Uterus (tissue), 4 donors: ENCODE data around the gene MISP. TPM values are rescaled to one million over a fixed set of nuclear protein-coding genes. Genes with fewer than 3 reads are reported as not detected.

Source experiments
- DNase-seq, 2 donors: peaks; one replicate each; pipeline ENCODE4 v3.0.0-alpha.2; 2019 to 2020
- H3K27ac ChIP-seq, 2 donors: fragments of 200-600 bp; sonication (generic); 1 replicate in 1 of 2; 2 replicates in 1 of 2; pipeline ENCODE4 v1.5.1; 2016 to 2018
- H3K27me3 ChIP-seq, 2 donors: fragments of 200-600 bp; sonication (generic); one replicate each; pipeline ENCODE4 v1.5.1; 2018 to 2019; ENCODE audit warnings: control low read depth in 1 of 2
- H3K36me3 ChIP-seq, 2 donors: fragments of 200-600 bp; sonication (generic); one replicate each; pipeline ENCODE4 v1.5.1; 2019; ENCODE audit warnings: control low read depth in 1 of 2
- H3K4me1 ChIP-seq, 2 donors: fragments of 200-600 bp; sonication (generic); one replicate each; pipeline ENCODE4 v1.5.1; 2018 to 2019; ENCODE audit warnings: control low read depth in 1 of 2
- H3K4me3 ChIP-seq, 2 donors: fragments of 200-600 bp; sonication (generic); 1 replicate in 1 of 2; 2 replicates in 1 of 2; pipeline ENCODE4 v1.5.1; 2018 to 2019; ENCODE audit warnings: mild to moderate bottlenecking in 1 of 2
- H3K9me3 ChIP-seq, 2 donors: fragments of 200-600 bp; sonication (generic); one replicate each; pipeline ENCODE4 v1.5.1; 2019; ENCODE audit warnings: control low read depth in 1 of 2
- POLR2A ChIP-seq, 2 donors: fragments of 450-650 bp; IDR thresholded peaks; one replicate each; pipeline ENCODE4 v1.6.1; 2016; ENCODE audit warnings: antibody characterized with exemption in 2 of 2, mild to moderate bottlenecking in 1 of 2, moderate library complexity in 1 of 2
- intact Hi-C: fragments of 100-400 bp; cut with DNase I; formaldehyde crosslinking; loops from one replicate; pipeline ENCODE4 v1.15.1; 2023; ENCODE audit warnings: low total_unique reads
- total RNA-seq, 4 donors: library from RNA; depleted of rRNA in 3 of 4; stranded (reverse); fragments of >200 nt in 3 of 4; gene quantifications; one replicate each; pipeline versions ENCODE4 v1.1.0 to v1.2.4, GENCODE V29; 2014 to 2023
- TF ChIP-seq, protein P1 (sequence below), 4 experiments: fragments of 200-600 bp in 2 of 4; fragments of 450-650 bp in 2 of 4; sonication (generic) in 2 of 4; IDR thresholded peaks; one replicate each; pipeline ENCODE4 v1.5.1; 2016 to 2019; ENCODE audit warnings: antibody characterized with exemption in 4 of 4, mild to moderate bottlenecking in 2 of 4, moderate library complexity in 1 of 4
- donor health status: DM: yes; HTN: yes; CAD: no.

MISP gene
- total RNA-seq, 4 donors from 2014 or later: 0.26 to 5.5 (median 0.39) TPM

DNA sequence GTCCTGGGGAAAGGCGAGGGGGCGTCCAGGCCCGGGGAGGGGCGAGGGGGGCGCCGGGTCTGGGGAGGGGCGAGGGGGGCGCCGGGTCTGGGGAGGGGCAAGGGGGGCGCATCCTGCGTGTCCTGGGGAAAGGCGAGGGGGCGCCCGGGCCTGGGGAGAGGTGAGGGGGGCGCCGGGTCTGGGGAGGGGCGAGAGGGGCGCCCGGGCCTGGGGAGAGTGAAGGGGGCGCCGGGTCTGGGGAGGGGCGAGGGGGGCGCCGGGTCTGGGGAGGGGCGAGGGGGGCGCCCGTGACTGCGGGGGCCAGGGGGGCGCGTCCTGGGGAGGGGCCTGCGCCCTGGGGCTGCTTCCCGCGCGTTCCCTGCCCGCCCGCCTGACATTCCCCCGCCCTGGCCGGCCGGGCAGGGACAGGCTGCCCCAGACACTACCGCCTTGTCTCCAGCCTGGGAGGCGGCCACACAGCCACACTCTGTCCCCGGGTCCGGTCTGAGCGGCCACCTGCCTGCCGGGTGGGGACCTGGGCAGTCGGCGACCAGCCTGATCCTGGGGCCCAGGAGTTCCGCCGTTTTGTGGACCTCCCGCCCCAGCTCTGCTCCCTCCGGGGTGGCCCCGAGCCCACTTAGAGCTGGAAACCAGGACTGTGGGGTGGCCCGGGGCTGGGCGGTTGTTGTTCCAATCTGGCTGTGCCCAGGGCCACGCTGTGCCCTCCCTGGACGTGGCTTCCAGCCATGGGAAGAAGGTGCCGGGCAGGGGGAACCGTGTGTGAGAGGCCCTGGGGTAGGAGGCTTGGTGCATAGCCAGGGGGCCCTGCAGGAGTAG, 30.4 kb upstream of the MISP start:
- no peak for DNase-seq
- H3K4me3 ChIP-seq: no peak overlapping the region
- H3K4me1 ChIP-seq: peaks cover 0 to 18% of the 10 kb centered on the region in 2 donors
- intact Hi-C loops: no loop called here
- H3K9me3 ChIP-seq: no peaks in the 10 kb centered on the region
- H3K36me3 ChIP-seq: no peaks in the 10 kb centered on the region
- no peak for TF ChIP-seq POLR2A (IDR thresholded peaks at IDR 0.05)
- TF ChIP-seq, protein P1, sequence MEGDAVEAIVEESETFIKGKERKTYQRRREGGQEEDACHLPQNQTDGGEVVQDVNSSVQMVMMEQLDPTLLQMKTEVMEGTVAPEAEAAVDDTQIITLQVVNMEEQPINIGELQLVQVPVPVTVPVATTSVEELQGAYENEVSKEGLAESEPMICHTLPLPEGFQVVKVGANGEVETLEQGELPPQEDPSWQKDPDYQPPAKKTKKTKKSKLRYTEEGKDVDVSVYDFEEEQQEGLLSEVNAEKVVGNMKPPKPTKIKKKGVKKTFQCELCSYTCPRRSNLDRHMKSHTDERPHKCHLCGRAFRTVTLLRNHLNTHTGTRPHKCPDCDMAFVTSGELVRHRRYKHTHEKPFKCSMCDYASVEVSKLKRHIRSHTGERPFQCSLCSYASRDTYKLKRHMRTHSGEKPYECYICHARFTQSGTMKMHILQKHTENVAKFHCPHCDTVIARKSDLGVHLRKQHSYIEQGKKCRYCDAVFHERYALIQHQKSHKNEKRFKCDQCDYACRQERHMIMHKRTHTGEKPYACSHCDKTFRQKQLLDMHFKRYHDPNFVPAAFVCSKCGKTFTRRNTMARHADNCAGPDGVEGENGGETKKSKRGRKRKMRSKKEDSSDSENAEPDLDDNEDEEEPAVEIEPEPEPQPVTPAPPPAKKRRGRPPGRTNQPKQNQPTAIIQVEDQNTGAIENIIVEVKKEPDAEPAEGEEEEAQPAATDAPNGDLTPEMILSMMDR (IDR thresholded peaks at IDR 0.05): no peak
- H3K27ac ChIP-seq: peak overlapping the region; percentile 76 to 79
- no peaks in the 10 kb centered on the region for H3K27me3 ChIP-seq

DNA sequence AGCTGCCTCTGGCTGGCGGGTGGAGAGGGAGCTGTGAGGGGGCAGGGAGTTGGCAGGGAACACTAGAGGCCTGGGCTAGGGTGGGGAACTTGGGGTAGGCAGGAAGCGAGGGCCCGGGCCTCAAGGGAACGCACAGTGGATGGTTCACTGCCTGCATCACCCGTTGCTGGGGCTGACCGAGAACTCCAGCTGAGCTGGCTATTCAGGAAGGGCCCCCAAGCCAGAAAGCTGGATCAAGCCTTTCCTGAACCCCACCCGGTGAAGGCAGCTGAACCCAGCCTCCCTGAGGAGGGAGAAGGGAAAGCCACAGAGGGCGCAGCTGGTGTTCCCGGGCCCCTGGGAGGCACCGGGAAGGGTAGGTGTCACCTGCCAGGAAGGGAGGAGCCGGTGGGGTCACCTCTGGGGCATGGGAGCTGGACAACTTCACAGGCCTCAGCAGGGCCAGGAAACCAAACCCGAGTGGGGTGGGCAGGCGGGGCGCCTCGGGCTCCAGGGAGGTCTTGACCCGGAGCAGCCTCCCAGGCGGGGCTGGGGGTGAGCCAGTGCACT, 28.3 kb upstream of the MISP start:
- intact Hi-C loops: no loop called here
- H3K27ac ChIP-seq: peak overlapping the region in 1 of 2 donors; percentile 43
- H3K4me3 ChIP-seq: no peak overlapping the region
- H3K4me1 ChIP-seq: peaks cover 0 to 18% of the 10 kb centered on the region in 2 donors
- no peak for TF ChIP-seq POLR2A (IDR thresholded peaks at IDR 0.05)
- TF ChIP-seq, protein P1 (IDR thresholded peaks at IDR 0.05): no peak
- no peaks in the 10 kb centered on the region for H3K27me3 ChIP-seq
- no peaks in the 10 kb centered on the region for H3K36me3 ChIP-seq
- H3K9me3 ChIP-seq: no peaks in the 10 kb centered on the region
- DNase-seq: peak in 1 of 2 donors; percentile 54

DNA sequence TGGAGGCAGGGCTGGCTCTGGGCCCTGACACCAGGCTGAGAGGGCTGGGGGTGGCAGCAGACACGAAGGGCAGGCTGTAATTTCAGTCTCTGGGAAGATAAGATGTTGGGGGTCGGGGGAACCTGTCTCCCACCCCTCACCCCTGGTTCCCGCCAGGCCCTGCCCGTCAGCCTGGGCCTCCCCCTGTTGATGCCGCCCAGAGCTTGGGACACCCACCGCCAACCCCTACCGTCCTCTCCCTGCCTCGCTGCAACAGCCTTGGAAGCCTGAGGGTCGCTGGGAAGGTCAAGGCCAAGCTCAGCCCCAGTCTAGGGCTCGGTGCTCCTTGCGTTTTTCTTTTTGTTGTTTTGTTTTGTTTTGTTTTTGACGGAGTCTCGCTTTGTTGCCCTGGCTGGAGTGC, 27.7 kb upstream of the MISP start:
- no peaks in the 10 kb centered on the region for H3K36me3 ChIP-seq
- no peak overlapping the region for H3K4me3 ChIP-seq
- TF ChIP-seq, protein P1 (IDR thresholded peaks at IDR 0.05): no peak
- TF ChIP-seq POLR2A (IDR thresholded peaks at IDR 0.05): no peak
- H3K27ac ChIP-seq: peak overlapping the region in 1 of 2 donors; percentile 43
- intact Hi-C loops: no loop called here
- DNase-seq: no peak
- H3K27me3 ChIP-seq: no peaks in the 10 kb centered on the region
- peaks cover 0 to 18% of the 10 kb centered on the region in 2 donors for H3K4me1 ChIP-seq
- H3K9me3 ChIP-seq: no peaks in the 10 kb centered on the region

DNA sequence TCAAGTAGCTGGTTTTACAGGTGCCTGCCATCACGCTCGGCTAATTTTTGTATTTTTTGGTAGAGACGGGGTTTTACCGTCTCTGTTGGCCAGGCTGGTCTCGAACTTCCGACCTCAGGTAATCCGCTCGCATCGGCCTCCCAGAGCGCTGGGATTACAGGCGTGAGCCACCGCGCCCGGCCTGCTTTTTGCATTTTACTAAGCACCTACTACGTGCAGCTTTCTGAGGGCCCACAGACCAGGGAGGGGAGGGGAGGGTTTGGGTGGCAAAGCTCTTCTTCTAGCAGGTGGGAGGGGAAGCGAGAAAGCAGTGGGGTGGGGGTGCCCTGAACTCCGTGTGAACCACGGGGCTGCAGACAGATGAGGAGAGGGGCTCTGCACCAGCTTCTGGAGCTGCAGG, 27.2 kb upstream of the MISP start:
- peaks cover 0 to 15% of the 10 kb centered on the region in 2 donors for H3K4me1 ChIP-seq
- intact Hi-C loops: no loop called here
- DNase-seq: no peak
- no peaks in the 10 kb centered on the region for H3K27me3 ChIP-seq
- TF ChIP-seq, protein P1 (IDR thresholded peaks at IDR 0.05): no peak
- no peak for TF ChIP-seq POLR2A (IDR thresholded peaks at IDR 0.05)
- H3K27ac ChIP-seq: no peak overlapping the region
- H3K9me3 ChIP-seq: no peaks in the 10 kb centered on the region
- H3K36me3 ChIP-seq: no peaks in the 10 kb centered on the region
- H3K4me3 ChIP-seq: no peak overlapping the region

DNA sequence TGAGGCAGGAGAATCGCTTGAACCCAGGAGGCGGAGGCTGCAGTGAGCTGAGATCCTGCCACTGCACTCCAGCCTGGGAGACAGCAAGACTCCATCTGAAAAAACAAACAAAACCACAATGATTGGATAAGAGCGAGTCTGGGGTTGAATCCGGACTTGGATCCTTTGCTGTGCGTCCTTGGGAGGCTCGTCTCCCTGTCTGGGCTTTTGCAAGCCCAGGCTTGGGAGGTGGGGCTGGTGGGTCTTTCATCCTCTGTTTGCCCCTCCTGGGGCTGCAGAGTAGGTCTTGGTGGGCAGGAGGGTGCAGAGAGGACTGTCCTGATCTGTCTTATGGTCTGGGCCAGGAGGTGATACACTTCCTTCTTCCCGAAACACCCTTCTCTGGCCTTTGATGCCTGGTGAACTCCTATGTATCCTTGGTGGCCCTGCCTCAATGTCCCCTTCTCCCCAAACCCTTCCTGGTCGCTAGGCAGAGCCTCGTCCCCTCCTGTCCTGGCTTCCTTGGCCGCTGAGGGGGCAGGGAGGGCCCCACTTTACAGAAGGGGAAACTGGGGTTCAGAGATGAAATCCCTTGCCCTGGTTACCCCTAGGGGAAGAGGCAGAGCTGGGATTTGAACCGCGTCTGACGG, 25.3 kb upstream of the MISP start:
- Histone ChIP-seq H3K27me3 (no peaks in the 10 kb centered on the region), H3K4me1 (peaks cover 0 to 2% of the 10 kb centered on the region in 2 donors), H3K9me3 (no peaks in the 10 kb centered on the region), H3K27ac (no peak overlapping the region), H3K4me3 (no peak overlapping the region), H3K36me3 (no peaks in the 10 kb centered on the region)
- DNase-seq: no peak
- intact Hi-C loops: no loop called here
- no peak for TF ChIP-seq POLR2A (IDR thresholded peaks at IDR 0.05)
- TF ChIP-seq, protein P1 (IDR thresholded peaks at IDR 0.05): no peak
